Measurements from ENCODE around the gene CYP2A7. TPM values are rescaled to one million over a fixed set of nuclear protein-coding genes. Genes with fewer than 3 reads are reported as not detected.
"Not testable (repeated sequence)": the region's sequence is repeated elsewhere in the genome, so short reads cannot be mapped to it uniquely, and the experiment has no call there.

CYP2A7 gene
- total RNA-seq, 1 experiment from 2014 or later, result not detected

DNA sequence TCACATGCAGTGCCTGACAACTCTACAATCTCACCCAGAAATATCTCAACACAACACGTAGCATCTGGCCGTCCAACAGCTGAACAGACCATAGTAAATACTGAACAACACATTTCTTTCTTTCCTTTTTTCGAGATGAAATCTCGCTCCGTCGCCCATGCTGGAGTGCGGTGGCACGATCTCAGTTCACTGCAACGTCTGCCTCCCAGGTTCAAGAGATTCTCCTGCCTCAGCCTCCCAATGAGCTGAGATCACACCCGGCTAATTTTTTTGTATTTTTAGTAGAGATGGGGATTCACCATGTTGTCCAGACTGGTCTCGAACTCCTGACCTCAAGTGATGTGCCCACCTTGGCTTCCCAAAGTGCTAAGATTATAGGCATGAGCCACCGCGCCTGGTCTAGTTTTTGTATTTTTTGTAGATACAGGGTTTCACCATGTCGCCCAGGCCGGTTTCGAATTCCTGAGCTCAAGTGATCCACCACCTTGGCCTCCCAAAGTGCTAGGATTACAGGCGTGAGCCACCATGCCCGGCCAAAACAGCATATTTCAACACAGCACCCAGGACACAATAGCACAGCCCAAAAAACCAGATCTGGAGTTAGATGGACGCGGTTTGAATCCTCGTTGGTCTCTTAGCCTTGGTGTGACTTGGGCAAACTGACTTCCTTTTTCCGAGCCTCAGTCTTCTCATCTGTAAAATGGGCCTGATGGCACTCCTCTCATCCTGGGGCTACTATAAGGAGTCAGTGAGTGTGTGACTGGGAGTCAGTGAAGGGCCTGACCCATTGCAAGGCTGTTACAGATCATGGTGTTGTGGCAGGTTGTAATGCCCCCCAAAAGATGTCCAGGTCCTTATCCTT is 54.4 kb downstream of the CYP2A7 start (continued):
- no peak for TF ChIP-seq POLR2A (IDR thresholded peaks at IDR 0.05; ENCODE audit: borderline replicate concordance, extremely low read depth, insufficient read depth, insufficient read length)
- TF ChIP-seq TCF7L2 (IDR thresholded peaks at IDR 0.05; ENCODE audit: borderline replicate concordance, extremely low read depth, insufficient read depth, insufficient read length), result no peak

DNA sequence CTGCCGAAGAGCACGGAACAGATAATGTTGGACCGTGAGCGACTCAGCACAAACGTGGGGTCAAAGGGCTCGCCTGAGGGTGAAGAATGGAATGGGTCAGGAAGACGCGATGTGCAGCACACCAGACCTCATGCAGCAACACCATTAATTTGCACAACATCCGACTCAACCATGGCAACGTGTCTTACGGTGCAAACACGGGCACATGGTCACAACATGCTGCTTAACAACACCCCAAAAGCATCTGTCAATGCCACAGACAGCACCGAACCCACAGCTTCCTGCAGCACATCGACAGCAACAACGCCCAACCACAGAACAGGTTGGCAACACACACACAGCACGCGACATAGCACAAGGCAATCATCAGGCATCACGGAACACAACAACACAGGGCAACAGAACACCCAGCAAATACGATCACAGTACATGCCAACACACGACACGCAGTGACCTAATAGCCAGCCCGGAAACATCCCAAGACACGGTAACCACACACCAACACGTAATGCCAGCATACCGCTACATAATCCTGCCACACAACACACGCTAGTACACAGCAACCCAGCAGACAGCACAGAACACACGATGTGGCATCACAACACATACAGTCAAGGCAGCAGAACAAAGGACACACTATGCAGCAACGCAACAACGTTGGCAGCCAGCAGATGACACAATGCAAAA is 55.2 kb downstream of the CYP2A7 start:
- H3K36me3 ChIP-seq (ENCODE audit: control insufficient read depth in 1 of 2, insufficient read depth in 2 of 2, low read length in 2 of 2); H3K4me2 ChIP-seq (ENCODE audit: low read length); RAD21 ChIA-PET (ENCODE audit: low non-redundant PET in 1 of 2, low total read pairs in 2 of 2, uncharacterized antibody in 2 of 2, unreplicated experiment in 2 of 2); CTCF ChIA-PET; DNase-seq (ENCODE audit: low read depth, low spot score); ATAC-seq; H3K4me1 ChIP-seq (ENCODE audit: control insufficient read depth in 1 of 2, insufficient read depth in 2 of 2, low read length in 2 of 2); H3K9me2 ChIP-seq (ENCODE audit: insufficient read depth); intact Hi-C loops (cut with micrococcal nuclease); H4K20me1 ChIP-seq (ENCODE audit: insufficient read depth); H2AFZ ChIP-seq (ENCODE audit: low read depth, low read length, poor library complexity, severe bottlenecking); POLR2A ChIA-PET; H3K9me3 ChIP-seq (ENCODE audit: control insufficient read depth in 1 of 2, insufficient read depth in 1 of 2, low read depth in 1 of 2, low read length in 2 of 2); H3K79me2 ChIP-seq (ENCODE audit: insufficient read depth, low read length); H3K27ac ChIP-seq (ENCODE audit: low read depth, low read length); BruUV-seq (replicated peaks); H3K9ac ChIP-seq (ENCODE audit: low read length); H3K4me3 ChIP-seq (replicated peaks in 1 of 2; ENCODE audit: low read depth in 1 of 2, low read length in 2 of 2); H3K27me3 ChIP-seq (ENCODE audit: insufficient read depth, low read length): not testable (repeated sequence)

DNA sequence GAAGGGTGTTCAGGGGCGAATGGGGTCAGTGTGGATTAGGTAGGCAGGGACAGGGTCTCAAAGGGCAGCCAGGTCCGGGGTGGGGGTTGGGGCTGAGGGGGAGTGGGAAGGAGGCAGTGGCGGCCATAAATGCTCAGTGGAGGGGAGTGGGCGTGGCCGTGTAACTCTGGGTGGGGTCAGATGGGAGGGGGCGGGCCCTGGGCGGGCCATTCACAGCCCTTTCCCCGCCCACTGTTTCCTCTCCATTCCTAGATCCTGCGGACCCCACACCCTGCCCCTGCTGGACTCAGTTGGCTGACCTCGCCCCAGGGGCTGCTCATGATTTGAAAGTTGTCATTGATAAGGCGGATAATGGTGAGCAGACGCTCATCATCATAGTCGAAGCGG is 55.7 kb downstream of the CYP2A7 start:
- H3K79me2 ChIP-seq (ENCODE audit: insufficient read depth, low read length); BruUV-seq (replicated peaks); POLR2A ChIA-PET; H3K9ac ChIP-seq (ENCODE audit: low read length); H3K4me2 ChIP-seq (ENCODE audit: low read length); intact Hi-C loops (cut with micrococcal nuclease); H3K9me3 ChIP-seq (ENCODE audit: control insufficient read depth in 1 of 2, insufficient read depth in 1 of 2, low read depth in 1 of 2, low read length in 2 of 2); DNase-seq (ENCODE audit: low read depth, low spot score); H2AFZ ChIP-seq (ENCODE audit: low read depth, low read length, poor library complexity, severe bottlenecking); H4K20me1 ChIP-seq (ENCODE audit: insufficient read depth); H3K27ac ChIP-seq (ENCODE audit: low read depth, low read length); H3K27me3 ChIP-seq (ENCODE audit: insufficient read depth, low read length); H3K36me3 ChIP-seq (ENCODE audit: control insufficient read depth in 1 of 2, insufficient read depth in 2 of 2, low read length in 2 of 2); H3K4me1 ChIP-seq (ENCODE audit: control insufficient read depth in 1 of 2, insufficient read depth in 2 of 2, low read length in 2 of 2); H3K9me2 ChIP-seq (ENCODE audit: insufficient read depth); CTCF ChIA-PET; H3K4me3 ChIP-seq (replicated peaks in 1 of 2; ENCODE audit: low read depth in 1 of 2, low read length in 2 of 2); RAD21 ChIA-PET (ENCODE audit: low non-redundant PET in 1 of 2, low total read pairs in 2 of 2, uncharacterized antibody in 2 of 2, unreplicated experiment in 2 of 2): not testable (repeated sequence)
- ATAC-seq, result peak; percentile 60; the same call in 1 of the 2 replicates

DNA sequence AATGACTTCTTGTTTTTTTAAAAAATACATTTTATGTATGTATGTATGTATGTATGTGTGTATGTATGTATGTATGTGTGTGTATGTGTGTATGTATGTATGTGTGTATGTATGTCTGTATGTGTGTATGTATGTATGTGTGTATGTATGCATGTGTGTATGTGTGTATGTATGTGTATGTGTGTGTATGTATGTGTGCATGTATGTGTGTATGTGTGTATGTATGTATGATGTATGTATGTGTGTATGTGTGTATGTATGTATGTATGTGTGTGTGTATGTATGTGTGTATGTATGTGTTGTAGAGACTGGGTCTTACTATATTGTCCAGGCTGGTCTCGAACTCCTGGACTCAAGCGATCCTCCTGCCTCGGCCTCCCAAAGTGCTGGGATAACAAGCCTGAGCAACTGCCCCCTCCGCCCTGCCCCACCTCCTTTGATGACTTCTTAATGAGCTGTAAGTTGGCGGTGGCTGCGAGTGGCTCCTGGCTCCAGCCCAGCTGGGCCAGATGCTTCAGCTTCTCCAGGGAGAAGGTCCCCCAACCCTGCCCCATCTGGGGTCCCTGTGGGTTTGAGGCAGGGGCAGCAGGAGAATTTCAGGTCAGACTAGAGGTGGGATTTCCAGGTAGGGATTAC is 56.5 kb downstream of the CYP2A7 start:
- H3K9me3 ChIP-seq (ENCODE audit: control insufficient read depth in 1 of 2, insufficient read depth in 1 of 2, low read depth in 1 of 2, low read length in 2 of 2); RAD21 ChIA-PET (ENCODE audit: low non-redundant PET in 1 of 2, low total read pairs in 2 of 2, uncharacterized antibody in 2 of 2, unreplicated experiment in 2 of 2); H3K9ac ChIP-seq (ENCODE audit: low read length); H4K20me1 ChIP-seq (ENCODE audit: insufficient read depth); CTCF ChIA-PET; H3K4me2 ChIP-seq (ENCODE audit: low read length); BruUV-seq (replicated peaks); H3K4me1 ChIP-seq (ENCODE audit: control insufficient read depth in 1 of 2, insufficient read depth in 2 of 2, low read length in 2 of 2); H3K4me3 ChIP-seq (replicated peaks in 1 of 2; ENCODE audit: low read depth in 1 of 2, low read length in 2 of 2); H3K9me2 ChIP-seq (ENCODE audit: insufficient read depth); H3K27ac ChIP-seq (ENCODE audit: low read depth, low read length); H3K79me2 ChIP-seq (ENCODE audit: insufficient read depth, low read length); H2AFZ ChIP-seq (ENCODE audit: low read depth, low read length, poor library complexity, severe bottlenecking); H3K36me3 ChIP-seq (ENCODE audit: control insufficient read depth in 1 of 2, insufficient read depth in 2 of 2, low read length in 2 of 2); DNase-seq (ENCODE audit: low read depth, low spot score); ATAC-seq; H3K27me3 ChIP-seq (ENCODE audit: insufficient read depth, low read length); POLR2A ChIA-PET; intact Hi-C loops (cut with micrococcal nuclease): not testable (repeated sequence)

Measured in HCT116 (cell line).